HG02798 (cell line): ENCODE measurements around the gene PTGES2.
"Not testable (repeated sequence)": the region's sequence is repeated elsewhere in the genome, so short reads cannot be mapped to it uniquely, and the experiment has no call there.

Source experiments
- ATAC-seq: cut with Tn5 transposase; IDR thresholded peaks from one replicate; pipeline ENCODE4 v1.9.1; 2021; ENCODE audit warnings: mild to moderate bottlenecking; ENCODE audit not compliant: unreplicated experiment, poor library complexity

The PTGES2 gene

GRCh38 chr9:128120741-128121465 lies 6.6 kb downstream of the PTGES2 start:
- ATAC-seq = no peak

- ATAC-seq = no peak
These were observed 7.3 kb downstream of the PTGES2 start for GRCh38 chr9:128120061-128120740.

- ATAC-seq = no peak
These were observed 8.4 kb downstream of the PTGES2 start for GRCh38 chr9:128118971-128119665.

- no peak for ATAC-seq
These were observed 9.1 kb downstream of the PTGES2 start for GRCh38 chr9:128118472-128118857.

GRCh38 chr9:128117613-128118471 lies 9.7 kb downstream of the PTGES2 start:
- peak; percentile 68 for ATAC-seq

GRCh38 chr9:128116104-128117083 lies 11.1 kb downstream of the PTGES2 start:
- no peak for ATAC-seq

GRCh38 chr9:128115187-128116103 lies 12.1 kb downstream of the PTGES2 start:
- ATAC-seq = peak; percentile 38

GRCh38 chr9:128114326-128115186 lies 13.0 kb downstream of the PTGES2 start:
- no peak for ATAC-seq

- ATAC-seq = no peak
These were observed 13.8 kb downstream of the PTGES2 start for GRCh38 chr9:128113526-128114325.

- ATAC-seq = not testable (repeated sequence)
These were observed 15.8 kb downstream of the PTGES2 start for GRCh38 chr9:128111726-128112125.

- ATAC-seq = no peak
These were observed 18.3 kb downstream of the PTGES2 start for GRCh38 chr9:128109050-128109709.

- ATAC-seq = no peak
These were observed 19.1 kb downstream of the PTGES2 start for GRCh38 chr9:128108269-128109049.

- no peak for ATAC-seq
These were observed 19.9 kb downstream of the PTGES2 start for GRCh38 chr9:128107468-128108268.

- no peak for ATAC-seq
These were observed 20.5 kb downstream of the PTGES2 start for GRCh38 chr9:128106940-128107467.
